ENCODE measurements around the gene RAB26.
"Not testable (repeated sequence)": the region's sequence is repeated elsewhere in the genome, so short reads cannot be mapped to it uniquely, and the experiment has no call there.

The RAB26 gene

GRCh38 chr16:2115591-2115973 lies 32.8 kb upstream of the RAB26 start:
- no peak overlapping the region for H3K27ac ChIP-seq (ENCODE audit: insufficient read depth, low read length, poor library complexity, severe bottlenecking)
- no peaks in the 10 kb centered on the region for H3K9me3 ChIP-seq (ENCODE audit: control insufficient read depth, low read length)
- H3K27me3 ChIP-seq (replicated peaks; ENCODE audit: control insufficient read depth, insufficient read depth, low read length, poor library complexity, severe bottlenecking): no peaks in the 10 kb centered on the region
- H3K36me3 ChIP-seq (ENCODE audit: control insufficient read depth, insufficient read depth, low read length): no peaks in the 10 kb centered on the region
- H3K4me3 ChIP-seq (ENCODE audit: insufficient read depth, low read depth, low read length, poor library complexity, severe bottlenecking): no peak overlapping the region
- H3K4me1 ChIP-seq (ENCODE audit: control insufficient read depth, insufficient read depth, low read length, poor library complexity, severe bottlenecking): no peaks in the 10 kb centered on the region
- DNase-seq: no peak

GRCh38 chr16:2116428-2116827 lies 32.0 kb upstream of the RAB26 start:
- H3K27me3 ChIP-seq (replicated peaks; ENCODE audit: control insufficient read depth, insufficient read depth, low read length, poor library complexity, severe bottlenecking); H3K36me3 ChIP-seq (ENCODE audit: control insufficient read depth, insufficient read depth, low read length); H3K4me1 ChIP-seq (ENCODE audit: control insufficient read depth, insufficient read depth, low read length, poor library complexity, severe bottlenecking); H3K9me3 ChIP-seq (ENCODE audit: control insufficient read depth, low read length); DNase-seq; H3K27ac ChIP-seq (ENCODE audit: insufficient read depth, low read length, poor library complexity, severe bottlenecking); H3K4me3 ChIP-seq (ENCODE audit: insufficient read depth, low read depth, low read length, poor library complexity, severe bottlenecking): not testable (repeated sequence)

- not testable (repeated sequence) for DNase-seq; H3K9me3 ChIP-seq (ENCODE audit: control insufficient read depth, low read length); H3K4me3 ChIP-seq (ENCODE audit: insufficient read depth, low read depth, low read length, poor library complexity, severe bottlenecking); H3K27me3 ChIP-seq (replicated peaks; ENCODE audit: control insufficient read depth, insufficient read depth, low read length, poor library complexity, severe bottlenecking); H3K4me1 ChIP-seq (ENCODE audit: control insufficient read depth, insufficient read depth, low read length, poor library complexity, severe bottlenecking); H3K36me3 ChIP-seq (ENCODE audit: control insufficient read depth, insufficient read depth, low read length); H3K27ac ChIP-seq (ENCODE audit: insufficient read depth, low read length, poor library complexity, severe bottlenecking)
Observed at GRCh38 chr16:2117341-2117740, 31.1 kb upstream of the RAB26 start.

- H3K27me3 ChIP-seq (replicated peaks; ENCODE audit: control insufficient read depth, insufficient read depth, low read length, poor library complexity, severe bottlenecking); DNase-seq; H3K4me3 ChIP-seq (ENCODE audit: insufficient read depth, low read depth, low read length, poor library complexity, severe bottlenecking); H3K27ac ChIP-seq (ENCODE audit: insufficient read depth, low read length, poor library complexity, severe bottlenecking); H3K9me3 ChIP-seq (ENCODE audit: control insufficient read depth, low read length); H3K4me1 ChIP-seq (ENCODE audit: control insufficient read depth, insufficient read depth, low read length, poor library complexity, severe bottlenecking); H3K36me3 ChIP-seq (ENCODE audit: control insufficient read depth, insufficient read depth, low read length): not testable (repeated sequence)
Observed at GRCh38 chr16:2117960-2118722, 30.3 kb upstream of the RAB26 start.

DNA sequence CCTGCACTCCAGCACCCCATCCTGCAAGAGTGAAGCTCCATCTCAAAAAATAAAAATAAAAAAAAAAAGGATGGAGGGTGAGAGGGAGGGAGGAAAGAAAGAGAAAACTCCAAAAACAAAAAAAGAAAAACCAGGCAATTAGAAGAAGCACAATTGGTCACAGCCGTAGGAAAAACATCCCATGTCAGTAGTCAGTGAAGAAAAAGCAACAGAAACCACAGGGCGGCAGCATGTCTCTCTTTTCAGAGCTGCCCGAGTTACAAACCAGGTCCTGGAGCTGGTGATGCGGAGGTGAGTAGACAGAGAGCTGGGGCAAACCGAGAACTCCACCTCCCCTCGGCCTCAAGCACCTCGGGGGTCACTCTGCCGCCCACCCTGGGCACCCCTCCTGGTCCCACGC lies 27.1 kb upstream of the RAB26 start:
- not testable (repeated sequence) for H3K27me3 ChIP-seq (replicated peaks; ENCODE audit: control insufficient read depth, insufficient read depth, low read length, poor library complexity, severe bottlenecking); DNase-seq; H3K36me3 ChIP-seq (ENCODE audit: control insufficient read depth, insufficient read depth, low read length); H3K27ac ChIP-seq (ENCODE audit: insufficient read depth, low read length, poor library complexity, severe bottlenecking); H3K4me3 ChIP-seq (ENCODE audit: insufficient read depth, low read depth, low read length, poor library complexity, severe bottlenecking); H3K9me3 ChIP-seq (ENCODE audit: control insufficient read depth, low read length); H3K4me1 ChIP-seq (ENCODE audit: control insufficient read depth, insufficient read depth, low read length, poor library complexity, severe bottlenecking)

GRCh38 chr16:2121853-2122252 lies 26.6 kb upstream of the RAB26 start:
- no peaks in the 10 kb centered on the region for H3K4me1 ChIP-seq (ENCODE audit: control insufficient read depth, insufficient read depth, low read length, poor library complexity, severe bottlenecking)
- DNase-seq: no peak
- H3K27ac ChIP-seq (ENCODE audit: insufficient read depth, low read length, poor library complexity, severe bottlenecking): no peak overlapping the region
- no peak overlapping the region for H3K4me3 ChIP-seq (ENCODE audit: insufficient read depth, low read depth, low read length, poor library complexity, severe bottlenecking)
- no peaks in the 10 kb centered on the region for H3K27me3 ChIP-seq (replicated peaks; ENCODE audit: control insufficient read depth, insufficient read depth, low read length, poor library complexity, severe bottlenecking)
- no peaks in the 10 kb centered on the region for H3K9me3 ChIP-seq (ENCODE audit: control insufficient read depth, low read length)
- no peaks in the 10 kb centered on the region for H3K36me3 ChIP-seq (ENCODE audit: control insufficient read depth, insufficient read depth, low read length)

- Histone ChIP-seq H3K4me1 (ENCODE audit: control insufficient read depth, insufficient read depth, low read length, poor library complexity, severe bottlenecking) (no peaks in the 10 kb centered on the region), H3K36me3 (ENCODE audit: control insufficient read depth, insufficient read depth, low read length) (no peaks in the 10 kb centered on the region), H3K9me3 (ENCODE audit: control insufficient read depth, low read length) (no peaks in the 10 kb centered on the region), H3K27me3 (replicated peaks; ENCODE audit: control insufficient read depth, insufficient read depth, low read length, poor library complexity, severe bottlenecking) (no peaks in the 10 kb centered on the region), H3K27ac (ENCODE audit: insufficient read depth, low read length, poor library complexity, severe bottlenecking) (no peak overlapping the region), H3K4me3 (ENCODE audit: insufficient read depth, low read depth, low read length, poor library complexity, severe bottlenecking) (no peak overlapping the region)
- no peak for DNase-seq
Observed at GRCh38 chr16:2122429-2122828, 26.0 kb upstream of the RAB26 start.

GRCh38 chr16:2122934-2123683 lies 25.3 kb upstream of the RAB26 start:
- H3K36me3 ChIP-seq (ENCODE audit: control insufficient read depth, insufficient read depth, low read length); H3K9me3 ChIP-seq (ENCODE audit: control insufficient read depth, low read length); H3K4me1 ChIP-seq (ENCODE audit: control insufficient read depth, insufficient read depth, low read length, poor library complexity, severe bottlenecking); H3K4me3 ChIP-seq (ENCODE audit: insufficient read depth, low read depth, low read length, poor library complexity, severe bottlenecking); H3K27ac ChIP-seq (ENCODE audit: insufficient read depth, low read length, poor library complexity, severe bottlenecking); H3K27me3 ChIP-seq (replicated peaks; ENCODE audit: control insufficient read depth, insufficient read depth, low read length, poor library complexity, severe bottlenecking); DNase-seq: not testable (repeated sequence)

DNA sequence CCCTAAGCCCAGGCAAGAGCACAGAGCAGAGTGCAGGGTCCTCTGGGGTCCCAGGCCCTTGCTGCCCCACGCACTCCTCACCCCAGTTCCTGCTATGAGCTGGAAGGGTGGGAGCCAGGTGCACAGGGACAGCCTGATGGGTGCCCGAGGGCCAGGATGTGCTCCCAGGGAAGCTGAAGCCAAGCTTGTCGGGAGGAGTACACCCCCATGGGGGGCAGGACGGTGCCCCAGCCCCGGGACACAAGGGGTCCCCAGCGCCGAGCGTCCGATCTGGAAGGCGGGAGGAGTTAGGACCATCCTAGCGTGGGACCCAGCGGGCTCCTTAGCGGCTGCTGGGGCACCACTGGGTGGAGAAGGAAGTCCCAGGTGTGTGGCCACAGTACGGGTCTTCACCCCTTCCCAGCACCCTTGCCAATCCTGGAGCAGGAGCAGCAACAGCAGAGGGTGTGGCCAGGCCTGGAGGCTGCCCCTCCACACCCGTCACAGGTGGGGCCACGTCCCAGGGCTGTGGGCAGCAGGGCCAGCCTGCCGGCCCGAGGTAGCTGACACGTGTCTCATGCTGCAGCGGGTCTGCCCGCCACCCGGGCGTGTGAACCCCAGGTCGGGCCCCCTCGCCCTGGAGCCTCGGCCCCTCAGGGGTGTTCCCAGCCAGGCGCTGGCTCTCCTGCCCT lies 24.6 kb upstream of the RAB26 start:
- not testable (repeated sequence) for H3K4me1 ChIP-seq (ENCODE audit: control insufficient read depth, insufficient read depth, low read length, poor library complexity, severe bottlenecking); H3K36me3 ChIP-seq (ENCODE audit: control insufficient read depth, insufficient read depth, low read length); H3K9me3 ChIP-seq (ENCODE audit: control insufficient read depth, low read length); H3K27me3 ChIP-seq (replicated peaks; ENCODE audit: control insufficient read depth, insufficient read depth, low read length, poor library complexity, severe bottlenecking); DNase-seq; H3K27ac ChIP-seq (ENCODE audit: insufficient read depth, low read length, poor library complexity, severe bottlenecking); H3K4me3 ChIP-seq (ENCODE audit: insufficient read depth, low read depth, low read length, poor library complexity, severe bottlenecking)

- H3K9me3 ChIP-seq (ENCODE audit: control insufficient read depth, low read length); H3K27me3 ChIP-seq (replicated peaks; ENCODE audit: control insufficient read depth, insufficient read depth, low read length, poor library complexity, severe bottlenecking); H3K27ac ChIP-seq (ENCODE audit: insufficient read depth, low read length, poor library complexity, severe bottlenecking); H3K4me3 ChIP-seq (ENCODE audit: insufficient read depth, low read depth, low read length, poor library complexity, severe bottlenecking); H3K4me1 ChIP-seq (ENCODE audit: control insufficient read depth, insufficient read depth, low read length, poor library complexity, severe bottlenecking); H3K36me3 ChIP-seq (ENCODE audit: control insufficient read depth, insufficient read depth, low read length); DNase-seq: not testable (repeated sequence)
Observed at GRCh38 chr16:2124377-2124693, 24.1 kb upstream of the RAB26 start.
